Measurements from ENCODE around the gene NEDD4L. TPM values are rescaled to one million over a fixed set of nuclear protein-coding genes. Genes with fewer than 3 reads are reported as not detected.

The NEDD4L gene
- total RNA-seq, 4 donors from 2014 or later, result 16.2 to 63.0 (median 30.4) TPM

- no peak for TF ChIP-seq CTCF (IDR thresholded peaks at IDR 0.05)
- ATAC-seq (ENCODE audit: low FRiP score), result no peak
- no peak for DNase-seq (ENCODE audit: low spot score)
Measured at GRCh38 chr18:58284699-58285448, 240.8 kb downstream of the NEDD4L start.

GRCh38 chr18:58285449-58286130 lies 241.6 kb downstream of the NEDD4L start:
- ATAC-seq (ENCODE audit: low FRiP score), result no peak

GRCh38 chr18:58286632-58287352 lies 242.8 kb downstream of the NEDD4L start:
- no peak for TF ChIP-seq CTCF (IDR thresholded peaks at IDR 0.05)
- no peak for ATAC-seq (ENCODE audit: low FRiP score)

More at GRCh38 chr18:58285449-58286130, 241.6 kb downstream of the NEDD4L start:
- DNase-seq (ENCODE audit: low spot score), result no peak
- no peak for TF ChIP-seq CTCF (IDR thresholded peaks at IDR 0.05)

GRCh38 chr18:58287353-58288274 lies 243.6 kb downstream of the NEDD4L start:
- ATAC-seq (ENCODE audit: low FRiP score) (no peak), DNase-seq (ENCODE audit: low spot score) (no peak)
- no peak for TF ChIP-seq CTCF (IDR thresholded peaks at IDR 0.05)

More at GRCh38 chr18:58286632-58287352, 242.8 kb downstream of the NEDD4L start:
- DNase-seq (ENCODE audit: low spot score), result no peak

- ATAC-seq (ENCODE audit: low FRiP score), result no peak
Measured at GRCh38 chr18:58288921-58289797, 245.1 kb downstream of the NEDD4L start.

More at GRCh38 chr18:58288921-58289797, 245.1 kb downstream of the NEDD4L start:
- DNase-seq (ENCODE audit: low spot score), result no peak
- TF ChIP-seq CTCF (IDR thresholded peaks at IDR 0.05), result no peak
